Dermis blood vessel endothelial cell (primary cell): ENCODE measurements around the gene FBRS. TPM values are rescaled to one million over a fixed set of nuclear protein-coding genes. Genes with fewer than 3 reads are reported as not detected.
A peak's percentile ranks its signal among the peaks of the same experiment; 100 is the strongest.
"Not testable (repeated sequence)": the region's sequence is repeated elsewhere in the genome, so short reads cannot be mapped to it uniquely, and the experiment has no call there.

Source experiments
- DNase-seq: peaks from one replicate; pipeline ENCODE4 v3.0.0; 2010
- total RNA-seq: library from RNA; depleted of rRNA; stranded (reverse); fragments of >200 nt; gene quantifications from 2 replicates; pipeline ENCODE4 v1.2.3, GENCODE V29; 2014

The FBRS gene
- total RNA-seq, 1 donor from 2014 or later, result 20.6 TPM

- peak; percentile 86 for DNase-seq
These were observed 40.8 kb downstream of the FBRS start, which contains the start of gene SRCAP for GRCh38 chr16:30698816-30699614. SRCAP (plus strand) TSS chr16:30699171; CDS start chr16:30700825, 1,654 bp downstream.

GRCh38 chr16:30699615-30700099 lies 41.4 kb downstream of the FBRS start:
- no peak for DNase-seq

GRCh38 chr16:30700491-30700890 lies 42.3 kb downstream of the FBRS start:
- DNase-seq, result no peak

- no peak for DNase-seq
These were observed 42.7 kb downstream of the FBRS start for GRCh38 chr16:30700971-30701370.

GRCh38 chr16:30703071-30703470 lies 44.8 kb downstream of the FBRS start:
- not testable (repeated sequence) for DNase-seq

- DNase-seq, result no peak
These were observed 45.7 kb downstream of the FBRS start for GRCh38 chr16:30703971-30704370.

- DNase-seq, result no peak
These were observed 47.8 kb downstream of the FBRS start for GRCh38 chr16:30706046-30706445.

- no peak for DNase-seq
These were observed 52.7 kb downstream of the FBRS start for GRCh38 chr16:30710971-30711370.

- no peak for DNase-seq
These were observed 53.5 kb downstream of the FBRS start for GRCh38 chr16:30711712-30712111.

GRCh38 chr16:30715750-30716445 lies 57.7 kb downstream of the FBRS start:
- DNase-seq, result no peak

GRCh38 chr16:30720086-30720485 lies 61.9 kb downstream of the FBRS start:
- no peak for DNase-seq

Other genes starting within 250 kb of the FBRS start
- 61.3 and 61.9 TPM in 2 replicates for gene DCTPP1, start 228.4 kb upstream of the FBRS start, total RNA-seq
- 16.0 and 17.1 TPM in 2 replicates for gene SEPHS2, start 212.6 kb upstream of the FBRS start, total RNA-seq
- not detected in 2 replicates for gene ITGAL, start 185.7 kb upstream of the FBRS start, total RNA-seq
- gene ZNF768, start 131.9 kb upstream of the FBRS start, total RNA-seq, result 18.6 and 21.3 TPM in 2 replicates
- 8.7 and 9.3 TPM in 2 replicates for gene ZNF747, start 123.6 kb upstream of the FBRS start, total RNA-seq
- 4.4 and 4.8 TPM in 2 replicates for gene ZNF764, start 100.1 kb upstream of the FBRS start, total RNA-seq
- 10.6 and 10.9 TPM in 2 replicates for gene ZNF688, start 86.7 kb upstream of the FBRS start, total RNA-seq
- gene ZNF785, start 72.7 kb upstream of the FBRS start, total RNA-seq, result 8.1 and 11.9 TPM in 2 replicates
- 5.8 and 6.0 TPM in 2 replicates for gene ZNF689, start 48.0 kb upstream of the FBRS start, total RNA-seq
- 8.0 and 14.4 TPM in 2 replicates for gene PRR14, start 7.5 kb upstream of the FBRS start, total RNA-seq
- 44.1 and 69.1 TPM in 2 replicates for gene SRCAP, start 40.7 kb downstream of the FBRS start, total RNA-seq
- gene PHKG2, start 90.0 kb downstream of the FBRS start, total RNA-seq, result 20.1 and 21.4 TPM in 2 replicates
- 0.93 and 1.2 TPM in 2 replicates for gene CFAP119, start 103.6 kb downstream of the FBRS start, total RNA-seq
- 64.5 and 100 TPM in 2 replicates for gene RNF40, start 103.9 kb downstream of the FBRS start, total RNA-seq
- 6.1 and 8.4 TPM in 2 replicates for gene ZNF629, start 128.8 kb downstream of the FBRS start, total RNA-seq
- gene BCL7C, start 235.6 kb downstream of the FBRS start, total RNA-seq, result 40.0 and 58.0 TPM in 2 replicates
- gene CTF1, start 238.2 kb downstream of the FBRS start, total RNA-seq, result 0.17 and 0.70 TPM in 2 replicates